Astrocyte of the cerebellum (primary cell): ENCODE data around the gene SPTSSB.

Experiments used
- DNase-seq: peaks from one replicate; pipeline ENCODE4 v3.0.0-alpha.2; 2011; ENCODE audit warnings: low read depth
- H3K4me3 ChIP-seq: 2 replicates; pipeline ENCODE4 v1.5.1; 2011; ENCODE audit warnings: mild to moderate bottlenecking, low read depth, low read length, moderate library complexity
- in situ Hi-C: cut with HindIII; loops from 2 replicates; pipeline ENCODE4 v1.10.0; 2017; ENCODE audit warnings: low sequenced_read_pairs
- TF ChIP-seq, protein P1 (sequence below): IDR thresholded peaks from 2 replicates; pipeline ENCODE4 v1.5.1; 2012; ENCODE audit warnings: low read length, low read depth, moderate library complexity, mild to moderate bottlenecking; ENCODE audit errors: missing control alignments

Gene SPTSSB, protein sequence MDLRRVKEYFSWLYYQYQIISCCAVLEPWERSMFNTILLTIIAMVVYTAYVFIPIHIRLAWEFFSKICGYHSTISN

DNA sequence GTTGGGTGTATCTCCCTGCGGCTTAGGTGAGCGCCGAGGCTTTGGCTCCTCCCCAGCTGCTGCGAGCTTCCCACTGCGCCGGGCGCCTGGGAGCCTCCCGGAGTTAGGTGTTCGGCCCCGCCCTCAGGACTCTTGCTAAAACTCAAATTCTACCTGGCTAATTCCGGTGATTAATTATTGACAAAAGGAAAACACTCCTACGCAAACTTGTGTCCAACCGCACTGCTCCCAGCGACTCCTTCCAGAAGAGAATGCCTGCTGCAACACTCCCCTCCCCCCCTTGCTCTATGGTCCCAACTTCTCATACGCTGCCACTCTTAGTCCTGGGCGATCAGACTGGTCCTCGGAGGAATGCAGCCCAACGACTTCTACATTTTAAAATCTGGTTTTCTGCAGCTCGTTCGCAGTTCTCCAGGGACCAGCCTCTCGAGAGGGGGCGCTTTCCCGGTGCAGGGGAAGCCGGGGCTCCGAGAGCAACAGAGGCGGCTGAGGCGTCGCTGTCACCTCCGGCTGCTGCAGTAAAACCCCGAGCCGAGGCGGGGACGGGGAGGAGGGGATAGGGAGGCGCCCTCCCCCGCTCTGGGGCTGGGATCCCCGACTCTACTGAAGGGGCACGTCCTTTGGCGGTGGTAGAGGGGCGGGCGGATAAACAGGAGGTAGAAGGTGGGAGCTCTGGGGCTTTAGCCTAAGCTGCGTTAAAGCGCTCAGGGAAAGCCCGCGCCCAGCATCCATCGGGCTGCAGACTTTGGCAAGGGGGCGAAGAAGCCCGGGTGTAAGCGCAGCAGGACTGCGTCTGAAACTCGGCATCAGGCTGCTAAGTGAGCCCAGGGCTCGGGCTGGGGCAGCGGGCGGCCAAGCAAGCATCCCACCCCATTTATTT, at the start of gene SPTSSB:
SPTSSB (minus strand) TSS at position 77 of the 880 bp plus-strand sequence. CDS start 25,194 bp downstream, outside the sequence.
- peak within 1 kb of the TSS; percentile 58 for H3K4me3 ChIP-seq
- in situ Hi-C loops: no loop called here
- DNase-seq: no peak
- TF ChIP-seq, protein P1, sequence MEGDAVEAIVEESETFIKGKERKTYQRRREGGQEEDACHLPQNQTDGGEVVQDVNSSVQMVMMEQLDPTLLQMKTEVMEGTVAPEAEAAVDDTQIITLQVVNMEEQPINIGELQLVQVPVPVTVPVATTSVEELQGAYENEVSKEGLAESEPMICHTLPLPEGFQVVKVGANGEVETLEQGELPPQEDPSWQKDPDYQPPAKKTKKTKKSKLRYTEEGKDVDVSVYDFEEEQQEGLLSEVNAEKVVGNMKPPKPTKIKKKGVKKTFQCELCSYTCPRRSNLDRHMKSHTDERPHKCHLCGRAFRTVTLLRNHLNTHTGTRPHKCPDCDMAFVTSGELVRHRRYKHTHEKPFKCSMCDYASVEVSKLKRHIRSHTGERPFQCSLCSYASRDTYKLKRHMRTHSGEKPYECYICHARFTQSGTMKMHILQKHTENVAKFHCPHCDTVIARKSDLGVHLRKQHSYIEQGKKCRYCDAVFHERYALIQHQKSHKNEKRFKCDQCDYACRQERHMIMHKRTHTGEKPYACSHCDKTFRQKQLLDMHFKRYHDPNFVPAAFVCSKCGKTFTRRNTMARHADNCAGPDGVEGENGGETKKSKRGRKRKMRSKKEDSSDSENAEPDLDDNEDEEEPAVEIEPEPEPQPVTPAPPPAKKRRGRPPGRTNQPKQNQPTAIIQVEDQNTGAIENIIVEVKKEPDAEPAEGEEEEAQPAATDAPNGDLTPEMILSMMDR: peak; percentile 54

DNA sequence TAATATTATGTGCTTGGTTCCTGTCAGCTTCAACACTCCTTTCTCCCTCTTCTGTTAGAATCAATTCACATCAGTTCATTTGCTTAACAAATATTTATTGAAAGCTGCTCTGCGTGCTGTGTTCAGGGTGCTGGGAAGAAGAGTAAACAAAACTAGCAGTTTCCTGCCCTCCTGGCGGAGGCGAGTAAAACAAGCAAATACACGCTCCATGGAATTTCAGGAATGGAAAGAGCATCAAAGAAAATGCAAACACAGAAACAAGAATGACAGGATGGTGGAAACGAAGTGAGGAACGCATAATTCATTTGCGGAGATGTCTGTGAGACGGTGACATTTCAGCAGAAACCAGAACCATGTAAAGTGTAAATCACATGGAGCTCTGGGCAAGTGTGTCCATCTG, 49.4 kb upstream of the SPTSSB start:
- H3K4me3 ChIP-seq: no peak overlapping the region
- TF ChIP-seq, protein P1: peak; percentile 42
- DNase-seq: no peak
- in situ Hi-C loops: no loop called here

DNA sequence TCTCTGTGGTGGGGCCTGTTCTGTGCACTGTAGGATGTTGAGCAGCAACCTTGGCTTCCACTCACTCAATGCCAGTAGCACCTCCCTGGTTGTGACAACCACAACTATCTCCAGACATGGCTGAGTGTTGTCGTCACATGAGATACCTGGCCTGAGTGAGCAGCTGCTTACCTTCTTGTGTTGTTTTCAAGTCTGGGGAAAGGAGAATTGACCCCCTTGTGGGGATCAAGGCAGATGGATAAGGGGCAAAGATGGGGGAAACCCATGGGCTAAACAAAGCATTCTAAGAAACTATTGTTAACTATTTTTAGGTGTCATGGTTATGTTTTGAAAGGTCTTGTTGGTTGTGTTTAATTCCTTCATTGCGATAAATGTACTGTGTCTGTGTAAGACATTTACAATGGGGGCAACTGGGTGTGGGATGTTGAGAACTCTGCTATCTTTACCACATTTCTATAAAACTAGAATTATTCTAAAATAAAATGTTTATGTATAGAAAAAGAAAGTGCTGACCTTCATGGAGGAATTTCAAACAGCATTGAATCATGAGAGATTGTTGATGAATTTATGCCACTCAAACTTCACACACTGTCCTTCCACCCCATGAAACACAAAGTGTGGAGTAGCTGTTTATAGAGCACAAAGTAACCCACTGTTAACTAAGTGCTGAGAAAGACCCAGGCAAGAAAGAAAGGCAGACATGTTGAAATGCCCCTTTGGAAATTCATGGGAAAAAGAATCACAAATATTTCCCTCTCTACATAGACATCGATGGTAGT, 48.4 kb upstream of the SPTSSB start:
- no peak for DNase-seq
- TF ChIP-seq, protein P1: no peak
- H3K4me3 ChIP-seq: no peak overlapping the region
- in situ Hi-C loops: no loop called here

DNA sequence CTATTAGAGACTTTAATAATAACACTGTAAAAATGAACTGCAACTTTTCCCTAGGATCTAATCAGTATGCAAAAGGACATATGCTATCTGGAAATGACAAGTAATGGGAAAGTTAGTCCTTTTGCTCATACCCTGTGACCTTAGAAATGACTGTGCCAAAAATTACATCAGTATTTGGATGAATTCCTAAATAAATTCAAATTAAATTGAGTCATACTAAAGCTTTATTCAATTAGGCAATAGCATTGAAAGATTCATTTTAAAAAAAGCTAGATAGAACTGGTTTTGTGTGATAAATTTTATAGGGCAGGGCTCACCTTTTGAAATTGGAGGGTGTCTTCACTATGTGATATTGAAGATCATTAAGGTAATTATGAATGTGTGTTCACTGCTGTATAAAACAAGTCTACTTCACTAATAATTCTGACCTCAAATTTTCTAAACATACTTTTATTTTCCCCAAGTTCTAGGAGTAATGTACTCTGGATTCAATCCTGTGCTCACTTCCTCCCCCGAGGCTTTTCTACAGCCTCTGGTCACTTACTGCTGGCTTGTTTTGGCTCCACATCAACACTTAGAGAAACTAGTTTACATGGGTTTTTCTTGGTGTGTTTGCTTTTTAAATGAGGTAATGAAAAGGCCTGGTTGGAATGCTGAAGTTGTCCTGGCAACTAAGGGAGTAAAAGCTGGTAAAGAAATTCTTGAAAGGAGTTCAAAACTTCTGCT, 44.4 kb upstream of the SPTSSB start:
- TF ChIP-seq, protein P1: no peak
- in situ Hi-C loops: no loop called here
- DNase-seq: peak; percentile 89
- H3K4me3 ChIP-seq: no peak overlapping the region

DNA sequence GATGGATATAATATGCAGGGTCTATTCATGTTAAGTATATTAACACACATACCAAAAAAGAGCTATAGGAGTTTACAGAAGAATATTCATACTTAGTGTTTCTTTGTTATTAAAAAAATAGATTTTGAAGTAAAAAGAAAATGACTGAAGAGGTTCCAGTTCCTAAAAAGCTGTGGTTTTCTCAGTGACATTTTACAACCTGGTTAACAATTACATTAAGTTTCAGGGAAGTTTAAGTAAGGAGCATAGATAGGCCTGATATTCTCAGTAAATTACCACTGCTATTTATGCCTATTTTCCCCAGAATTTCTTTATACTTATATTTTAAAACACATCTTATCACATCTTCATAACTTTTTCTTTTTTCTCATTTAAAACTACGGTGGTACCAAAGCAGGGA, 43.6 kb upstream of the SPTSSB start:
- no peak overlapping the region for H3K4me3 ChIP-seq
- no peak for DNase-seq
- TF ChIP-seq, protein P1: no peak
- in situ Hi-C loops: no loop called here

DNA sequence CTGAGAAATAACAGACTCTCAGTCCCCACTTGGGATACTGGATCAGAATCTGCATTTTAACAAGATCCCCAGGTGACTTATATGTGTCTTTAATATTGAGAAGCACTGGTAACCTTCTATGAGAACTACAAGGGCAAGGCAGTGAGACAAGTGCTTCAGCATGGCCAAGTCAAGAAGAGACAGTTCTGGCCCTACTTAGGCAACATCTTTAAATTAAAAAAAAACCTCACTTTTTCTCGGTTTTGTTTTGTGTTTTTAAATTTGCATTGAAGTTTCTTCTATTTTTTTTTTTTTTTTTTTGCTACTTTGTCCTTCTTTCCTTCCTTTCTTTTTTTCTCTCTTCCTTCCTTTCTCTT, 42.5 kb upstream of the SPTSSB start:
- H3K4me3 ChIP-seq: no peak overlapping the region
- in situ Hi-C loops: no loop called here
- DNase-seq: no peak
- TF ChIP-seq, protein P1: no peak
